ENCODE measurements around the gene MEIS3.
A peak's percentile ranks its signal among the peaks of the same experiment; 100 is the strongest.
"Not testable (repeated sequence)": the region's sequence is repeated elsewhere in the genome, so short reads cannot be mapped to it uniquely, and the experiment has no call there.

Gene MEIS3

GRCh38 chr19:47416643-47416985, 2.7 kb downstream of the MEIS3 start:
- no peak for DNase-seq (ENCODE audit: low spot score)

- DNase-seq (ENCODE audit: low spot score): no peak
Observed at GRCh38 chr19:47415953-47416642, 3.2 kb downstream of the MEIS3 start.

GRCh38 chr19:47414469-47414868, 4.9 kb downstream of the MEIS3 start:
- DNase-seq (ENCODE audit: low spot score): no peak

GRCh38 chr19:47413941-47414340, 5.4 kb downstream of the MEIS3 start:
- no peak for DNase-seq (ENCODE audit: low spot score)

GRCh38 chr19:47411696-47412095, 7.6 kb downstream of the MEIS3 start:
- not testable (repeated sequence) for DNase-seq (ENCODE audit: low spot score)

GRCh38 chr19:47411101-47411500, 8.2 kb downstream of the MEIS3 start:
- DNase-seq (ENCODE audit: low spot score): no peak

- no peak for DNase-seq (ENCODE audit: low spot score)
Observed at GRCh38 chr19:47408156-47408938, 11.0 kb downstream of the MEIS3 start.

- no peak for DNase-seq (ENCODE audit: low spot score)
Observed at GRCh38 chr19:47407417-47407774, 11.9 kb downstream of the MEIS3 start.

- DNase-seq (ENCODE audit: low spot score): no peak
Observed at GRCh38 chr19:47406711-47407416, 12.5 kb downstream of the MEIS3 start.

GRCh38 chr19:47405854-47406417, 13.4 kb downstream of the MEIS3 start:
- DNase-seq (ENCODE audit: low spot score): no peak

GRCh38 chr19:47405197-47405550, 14.2 kb downstream of the MEIS3 start:
- no peak for DNase-seq (ENCODE audit: low spot score)

GRCh38 chr19:47404334-47405196, 14.8 kb downstream of the MEIS3 start:
- no peak for DNase-seq (ENCODE audit: low spot score)

GRCh38 chr19:47402504-47402903, 16.8 kb downstream of the MEIS3 start:
- DNase-seq (ENCODE audit: low spot score): no peak

GRCh38 chr19:47398707-47399597, 20.4 kb downstream of the MEIS3 start:
- no peak for DNase-seq (ENCODE audit: low spot score)

- peak; percentile 48 for DNase-seq (ENCODE audit: low spot score)
Observed at GRCh38 chr19:47391510-47392223, 27.7 kb downstream of the MEIS3 start.

GRCh38 chr19:47390533-47391488, 28.5 kb downstream of the MEIS3 start:
- DNase-seq (ENCODE audit: low spot score): no peak

GRCh38 chr19:47389150-47389556, 30.2 kb downstream of the MEIS3 start:
- DNase-seq (ENCODE audit: low spot score): no peak

GRCh38 chr19:47388721-47389120, 30.6 kb downstream of the MEIS3 start:
- not testable (repeated sequence) for DNase-seq (ENCODE audit: low spot score)

GRCh38 chr19:47387623-47388022, 31.7 kb downstream of the MEIS3 start:
- DNase-seq (ENCODE audit: low spot score): not testable (repeated sequence)
